HG03045 (cell line): ENCODE data around the gene RNF181.
"Not testable (repeated sequence)": the region's sequence is repeated elsewhere in the genome, so short reads cannot be mapped to it uniquely, and the experiment has no call there.

ENCODE experiments used
- ATAC-seq: cut with Tn5 transposase; IDR thresholded peaks from one replicate; pipeline ENCODE4 v1.9.1; 2021; ENCODE audit warnings: mild to moderate bottlenecking, moderate library complexity; ENCODE audit not compliant: unreplicated experiment

Gene RNF181

DNA sequence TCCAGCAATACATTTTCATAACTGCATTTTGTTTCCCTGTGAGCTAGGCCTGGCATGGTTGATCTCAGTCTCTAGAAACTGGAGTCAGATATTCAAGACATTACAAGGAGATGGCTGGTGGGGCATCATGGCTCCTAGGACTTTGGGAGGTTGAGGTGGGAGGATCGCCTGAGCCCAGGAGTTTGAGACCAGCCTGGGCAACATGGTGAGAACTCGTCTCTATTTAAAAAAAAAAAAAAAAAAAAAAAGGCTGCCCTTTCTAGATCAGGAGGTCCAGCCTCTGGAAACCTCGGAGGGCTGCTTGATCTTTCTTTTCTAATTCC is 18.5 kb upstream of the RNF181 start:
- no peak for ATAC-seq

- peak; percentile 61 for ATAC-seq
Measured at GRCh38 chr2:85577386-85578242, 17.9 kb upstream of the RNF181 start, which contains the start of gene VAMP8. Gene VAMP8, plus strand, starts transcription at chr2:85577586. Its CDS starts 61 bp downstream, at chr2:85577647.

- no peak for ATAC-seq
Measured at GRCh38 chr2:85578243-85579180, 17.0 kb upstream of the RNF181 start.

- no peak for ATAC-seq
Measured at GRCh38 chr2:85579266-85579935, 16.1 kb upstream of the RNF181 start.

DNA sequence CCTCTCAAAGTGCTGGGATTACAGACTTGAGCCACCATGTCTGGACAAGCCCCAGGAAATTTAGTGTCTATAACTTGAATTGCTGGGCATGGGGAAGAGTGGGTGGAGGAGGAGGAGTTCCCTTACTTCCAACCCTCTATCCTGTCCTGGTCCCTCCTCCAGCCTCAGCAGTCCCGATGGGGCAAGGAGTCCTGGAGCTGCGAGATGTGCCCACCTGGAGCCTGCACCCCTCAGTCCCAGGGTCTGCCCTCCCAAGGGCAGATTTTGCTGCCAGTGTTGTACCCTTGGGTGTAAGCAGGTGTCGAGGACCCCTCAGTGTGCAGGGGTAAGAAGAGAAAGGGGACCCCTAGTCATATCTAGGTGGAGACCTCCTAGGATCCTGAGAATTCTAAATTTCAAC is 15.3 kb upstream of the RNF181 start:
- ATAC-seq = no peak

- ATAC-seq = no peak
Measured at GRCh38 chr2:85582492-85582891, 13.1 kb upstream of the RNF181 start.

DNA sequence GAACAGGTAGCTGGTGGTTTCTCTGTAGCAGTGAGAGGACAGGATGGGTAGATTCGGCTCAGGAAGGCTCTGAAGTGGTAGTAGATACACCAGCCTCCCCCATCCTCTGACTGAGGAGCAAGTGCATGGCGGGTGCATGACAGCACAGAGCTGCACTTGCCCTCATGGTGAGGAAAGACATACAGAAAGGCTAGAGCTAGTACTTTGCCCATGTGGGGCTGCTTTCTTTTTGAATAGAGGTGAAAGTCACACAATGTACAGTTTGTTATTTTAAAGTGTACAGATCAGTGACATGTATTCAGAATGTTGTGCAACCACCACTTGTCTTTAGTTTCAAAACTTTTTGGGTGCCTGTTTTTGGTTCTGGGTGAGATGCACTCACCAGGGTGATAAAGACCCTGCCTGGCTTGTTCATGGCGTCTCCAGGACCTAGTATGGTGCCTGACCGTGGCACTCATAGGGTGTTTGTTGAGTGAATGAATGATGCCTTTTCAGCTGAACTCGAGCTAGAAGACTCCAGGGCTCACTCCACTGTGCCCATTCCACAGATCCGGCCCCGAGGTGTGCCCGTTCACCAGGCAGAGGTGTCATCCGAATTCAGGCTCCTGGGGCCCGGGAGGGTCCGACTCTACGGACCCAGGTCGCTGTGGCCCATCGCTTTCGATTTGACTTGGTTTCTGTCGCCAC is 11.7 kb upstream of the RNF181 start:
- ATAC-seq = peak; percentile 2

DNA sequence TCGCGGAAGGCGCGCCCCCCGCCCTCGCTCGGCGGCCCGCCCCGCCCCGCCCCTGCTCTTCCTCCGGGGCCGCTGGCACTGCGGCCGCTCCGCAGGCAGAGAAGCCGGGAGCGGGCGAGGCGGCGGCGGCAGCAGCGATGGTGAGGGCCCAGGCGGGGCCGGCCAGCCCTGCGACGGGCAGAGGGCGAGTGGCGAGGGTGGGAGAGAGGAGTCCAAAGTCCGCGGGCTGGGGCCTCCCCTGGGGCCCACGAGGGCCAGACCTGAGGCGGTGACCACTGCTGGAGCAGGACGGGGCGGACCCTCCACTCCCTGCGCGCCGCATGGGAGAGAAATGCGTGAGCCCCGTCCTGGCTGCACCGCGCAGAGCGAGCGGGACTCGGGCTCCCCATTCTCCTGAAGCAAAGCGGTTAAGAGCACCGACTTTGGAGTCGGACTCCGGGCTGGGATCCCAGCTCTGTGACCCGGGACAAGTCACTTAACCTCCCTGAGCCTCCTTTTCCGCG is 11.1 kb upstream of the RNF181 start, which contains the start of gene VAMP5:
TSS of gene VAMP5 (plus strand) at position 78 of the 503 bp plus-strand sequence. CDS start at position 138, 60 bp downstream.
- ATAC-seq = peak; percentile 53

DNA sequence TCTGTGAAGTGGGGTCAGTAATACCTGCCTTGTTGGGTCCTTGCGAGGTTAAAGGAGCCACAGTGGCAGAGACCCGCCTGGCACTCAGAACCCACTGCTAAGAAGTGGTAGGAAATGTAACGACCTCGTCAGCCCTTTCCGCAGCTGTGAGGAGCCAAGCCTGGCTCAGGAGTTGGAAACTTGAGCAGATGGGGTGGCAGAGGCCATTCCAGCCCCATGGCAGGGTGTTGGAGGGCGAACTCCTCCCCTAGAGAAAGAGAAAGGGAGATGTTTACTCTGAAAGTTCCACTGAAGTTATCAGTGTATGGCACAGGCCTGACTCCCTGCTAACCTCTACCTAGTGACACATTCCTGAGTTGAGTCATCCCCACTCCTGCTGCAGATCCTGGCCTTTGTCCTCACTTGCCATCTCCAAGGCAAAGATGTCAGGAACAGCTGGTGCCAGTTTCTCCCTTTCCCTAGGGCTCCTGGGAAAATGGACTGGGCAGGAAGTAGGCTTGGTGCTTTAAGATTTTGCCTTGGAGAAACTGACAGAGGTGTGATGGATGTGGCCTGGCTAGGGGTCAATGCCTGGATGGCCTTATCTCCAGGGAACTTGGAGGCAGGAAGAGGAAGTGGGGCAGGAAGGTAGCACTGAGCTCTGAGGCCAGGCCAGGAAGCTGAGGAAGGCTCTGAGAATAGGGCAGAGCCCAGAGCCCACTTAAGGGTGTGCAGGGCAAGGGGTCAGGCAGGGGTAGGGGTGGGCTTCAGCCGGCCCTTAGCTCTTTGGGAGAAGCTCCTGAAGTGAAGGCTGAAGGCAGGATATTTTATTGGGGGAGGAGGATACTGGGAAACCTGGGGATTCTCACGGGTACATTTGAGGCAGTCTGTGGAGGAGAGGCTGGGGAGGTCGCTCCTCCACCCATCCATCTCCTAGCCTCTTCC is 10.4 kb upstream of the RNF181 start:
- ATAC-seq = peak; percentile 43

DNA sequence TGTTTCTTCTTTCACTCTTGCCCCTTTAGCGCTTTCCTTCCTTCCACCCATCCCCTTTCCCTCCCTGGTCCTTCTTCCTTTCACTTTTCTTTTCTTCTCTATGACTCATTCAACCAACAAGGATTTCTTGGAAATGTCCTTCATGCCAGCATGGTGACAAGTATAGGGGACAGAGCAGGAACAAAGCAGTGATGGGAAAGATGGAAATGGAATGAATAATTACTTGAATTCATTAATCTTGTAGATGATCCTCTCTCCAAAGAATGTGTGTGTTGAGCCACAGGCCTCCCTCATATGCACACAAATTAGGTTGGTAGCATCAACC is 9.8 kb upstream of the RNF181 start:
- no peak for ATAC-seq

DNA sequence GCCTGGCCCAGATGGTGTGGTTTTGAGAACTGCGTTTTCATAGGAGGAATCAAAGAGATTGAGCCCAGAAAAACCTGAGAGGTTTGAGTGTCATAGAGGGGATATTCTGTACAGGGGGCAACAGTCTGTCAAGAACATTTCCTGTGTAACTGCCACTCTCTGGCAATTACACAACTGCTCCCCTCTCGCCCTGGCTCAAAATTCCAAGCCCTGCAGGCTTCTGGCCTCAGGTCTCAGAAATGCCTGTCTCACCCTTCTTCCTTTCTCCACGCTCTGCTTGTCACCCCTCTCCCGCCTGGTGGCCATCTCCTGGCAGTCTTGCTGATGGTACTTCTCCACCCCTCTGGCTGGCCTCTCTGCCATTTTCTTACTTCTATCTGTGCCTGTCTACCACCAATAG is 7.3 kb upstream of the RNF181 start:
- ATAC-seq = no peak

DNA sequence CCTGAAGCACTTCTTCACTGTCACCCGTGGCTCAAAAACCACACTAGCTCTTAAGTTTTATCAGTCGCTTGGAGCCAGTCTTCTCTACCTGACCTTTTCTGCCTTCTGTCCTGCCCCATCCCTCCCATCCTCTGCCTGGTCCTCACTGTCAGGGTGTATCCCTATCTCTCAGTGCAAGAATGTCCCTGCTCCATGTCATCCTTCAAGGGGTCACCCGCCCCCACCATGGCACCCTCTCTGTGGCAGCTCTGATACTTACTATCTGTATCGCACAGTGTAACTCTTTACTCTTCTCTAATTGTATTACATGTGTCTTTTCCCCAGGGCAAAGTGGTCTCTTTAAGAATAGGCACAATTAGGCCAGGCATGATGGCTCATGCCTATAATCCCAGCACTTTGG is 6.9 kb upstream of the RNF181 start:
- no peak for ATAC-seq

DNA sequence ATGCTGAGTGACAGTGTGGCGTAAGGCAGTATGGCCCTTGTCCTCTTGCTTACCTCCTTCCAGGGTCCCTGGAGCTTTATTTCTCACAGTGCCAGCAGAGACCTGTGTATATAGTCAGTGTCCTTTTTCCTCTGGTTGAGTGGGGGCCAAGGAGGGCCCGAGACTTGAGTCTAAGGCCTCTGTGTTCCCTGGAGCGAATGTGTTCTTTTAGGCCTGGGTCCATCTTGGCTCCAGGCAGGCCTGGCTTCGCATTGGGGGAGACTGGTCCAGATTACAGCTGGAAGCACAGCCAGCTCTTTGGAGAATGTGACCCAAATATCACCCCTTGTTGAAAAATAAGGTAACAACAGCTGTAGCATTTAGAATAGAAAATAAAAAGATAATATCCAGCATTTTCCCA is 6.4 kb upstream of the RNF181 start:
- ATAC-seq = no peak

DNA sequence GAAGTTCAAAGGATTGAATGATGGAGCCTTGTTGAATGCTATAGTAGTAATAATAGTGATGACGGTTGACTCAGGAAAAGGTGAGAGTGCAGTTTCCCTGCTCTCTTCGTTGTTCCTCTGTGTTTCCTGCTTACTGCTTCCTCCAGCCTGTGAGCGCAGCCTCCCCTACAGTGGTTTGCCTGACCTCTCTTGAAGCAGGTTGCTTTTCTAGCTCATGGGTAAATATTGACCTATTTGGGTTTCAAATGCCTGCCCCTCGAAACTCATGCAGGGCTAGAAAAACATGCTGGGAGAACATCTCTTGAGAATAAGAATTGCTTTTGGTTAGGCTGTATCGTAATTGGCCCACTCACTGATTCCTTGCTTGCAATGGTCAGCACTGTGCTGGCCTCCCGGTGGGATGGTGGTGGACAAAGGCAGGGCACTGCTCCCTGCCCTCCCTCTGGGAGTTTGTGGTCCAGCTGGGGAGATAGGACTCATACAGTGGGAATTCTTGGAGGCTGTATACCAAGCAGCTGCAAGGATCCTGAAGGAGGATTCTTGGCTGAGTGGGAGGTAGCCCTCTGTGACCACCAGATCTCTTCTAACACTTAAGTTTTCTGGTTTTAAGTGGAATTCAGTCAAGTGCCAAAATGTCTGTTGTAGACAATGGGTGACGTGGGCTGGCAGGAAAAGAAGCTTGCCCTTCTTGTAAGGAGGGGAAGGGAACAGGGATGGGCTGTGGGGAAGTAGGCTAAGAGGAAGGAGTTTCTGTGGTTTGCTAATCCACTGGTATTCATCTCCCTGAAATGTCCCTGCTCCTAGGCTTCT is 5.4 kb upstream of the RNF181 start:
- ATAC-seq = no peak

- no peak for ATAC-seq
Measured at GRCh38 chr2:85590950-85591349, 4.6 kb upstream of the RNF181 start.

DNA sequence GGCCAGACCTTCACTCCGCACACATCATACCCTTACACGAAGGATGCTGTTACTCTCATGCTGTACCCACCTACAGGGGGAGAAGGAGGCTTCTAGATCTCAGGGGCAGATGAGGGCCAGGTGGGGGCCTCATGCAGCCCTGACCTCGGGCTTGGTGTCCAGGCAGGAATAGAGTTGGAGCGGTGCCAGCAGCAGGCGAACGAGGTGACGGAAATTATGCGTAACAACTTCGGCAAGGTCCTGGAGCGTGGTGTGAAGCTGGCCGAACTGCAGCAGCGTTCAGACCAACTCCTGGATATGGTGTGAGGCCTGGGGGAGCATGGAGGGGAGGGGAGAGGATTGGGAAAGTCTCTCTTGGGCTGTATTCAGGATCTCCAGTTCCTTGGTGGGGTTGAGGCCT is 4.0 kb upstream of the RNF181 start:
- ATAC-seq = no peak

DNA sequence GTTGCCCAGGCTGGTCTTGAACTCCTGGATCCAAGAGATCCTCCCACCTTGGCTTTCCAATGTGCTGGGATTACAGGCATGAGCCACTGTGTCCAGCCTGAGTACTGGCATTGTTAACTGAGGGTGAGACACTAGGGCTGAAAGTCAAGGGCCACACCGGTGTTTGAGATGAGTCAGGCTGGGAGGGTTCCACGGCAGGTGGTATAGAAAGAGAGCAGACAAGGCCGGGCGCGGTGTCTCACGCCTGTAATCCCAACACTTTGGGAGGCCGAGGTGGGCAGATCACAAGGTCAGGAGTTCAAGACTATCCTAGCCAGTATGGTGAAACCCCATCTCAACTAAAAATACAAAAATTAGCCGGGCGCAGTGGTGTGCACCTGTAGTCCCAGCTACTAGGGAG is 3.2 kb upstream of the RNF181 start:
- ATAC-seq = not testable (repeated sequence)

DNA sequence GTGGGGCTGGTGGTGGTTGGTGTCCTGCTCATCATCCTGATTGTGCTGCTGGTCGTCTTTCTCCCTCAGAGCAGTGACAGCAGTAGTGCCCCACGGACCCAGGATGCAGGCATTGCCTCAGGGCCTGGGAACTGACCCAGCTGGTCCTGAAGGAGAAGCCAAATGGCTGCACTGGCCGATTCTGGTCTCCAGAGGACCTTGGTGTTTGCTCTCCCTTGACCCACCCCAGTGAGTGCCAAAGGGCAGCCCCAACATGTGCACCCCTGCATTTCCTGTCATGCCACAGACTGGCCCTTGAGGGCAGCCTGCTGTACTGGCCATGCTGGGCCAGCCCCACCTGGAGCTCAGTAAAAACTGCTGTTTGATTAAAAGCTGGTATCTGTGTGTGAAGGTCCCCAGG is 2.5 kb upstream of the RNF181 start:
- ATAC-seq = no peak
